ENCODE data around the gene SLCO2B1.

The SLCO2B1 gene

GRCh38 chr11:75162954-75163353, 12.0 kb downstream of the SLCO2B1 start:
- Histone ChIP-seq H3K9me3 (no peaks in the 10 kb centered on the region; the same call in 1 of the 2 replicates), H3K4me3 (ENCODE audit: low read depth, low read length) (no peak overlapping the region), H3K36me3 (no peaks in the 10 kb centered on the region), H3K4me1 (no peaks in the 10 kb centered on the region), H3K27me3 (no peaks in the 10 kb centered on the region)
- no peak for DNase-seq
- TF ChIP-seq CTCF (IDR thresholded peaks at IDR 0.05; ENCODE audit: low read depth, low read length) = no peak

GRCh38 chr11:75163921-75164849, 13.3 kb downstream of the SLCO2B1 start:
- Histone ChIP-seq H3K4me1 (no peaks in the 10 kb centered on the region), H3K27me3 (no peaks in the 10 kb centered on the region), H3K9me3 (no peaks in the 10 kb centered on the region; the same call in 1 of the 2 replicates), H3K4me3 (ENCODE audit: low read depth, low read length) (no peak overlapping the region), H3K36me3 (no peaks in the 10 kb centered on the region)
- DNase-seq = no peak
- TF ChIP-seq CTCF (IDR thresholded peaks at IDR 0.05; ENCODE audit: low read depth, low read length) = no peak

- no peak for TF ChIP-seq CTCF (IDR thresholded peaks at IDR 0.05; ENCODE audit: low read depth, low read length)
- H3K4me1 ChIP-seq = peaks cover 8% of the 10 kb centered on the region
- H3K36me3 ChIP-seq = no peaks in the 10 kb centered on the region
- no peak for DNase-seq
- no peak overlapping the region for H3K4me3 ChIP-seq (ENCODE audit: low read depth, low read length)
- no peaks in the 10 kb centered on the region for H3K27me3 ChIP-seq
- no peaks in the 10 kb centered on the region; the same call in 1 of the 2 replicates for H3K9me3 ChIP-seq
Observed at GRCh38 chr11:75165721-75166120, 14.8 kb downstream of the SLCO2B1 start.

- Histone ChIP-seq H3K4me1 (peaks cover 10% of the 10 kb centered on the region), H3K9me3 (no peaks in the 10 kb centered on the region), H3K27me3 (no peaks in the 10 kb centered on the region), H3K36me3 (no peaks in the 10 kb centered on the region), H3K4me3 (ENCODE audit: low read depth, low read length) (no peak overlapping the region)
- no peak for TF ChIP-seq CTCF (IDR thresholded peaks at IDR 0.05; ENCODE audit: low read depth, low read length)
- DNase-seq = no peak
Observed at GRCh38 chr11:75166791-75167190, 15.9 kb downstream of the SLCO2B1 start.

GRCh38 chr11:75167617-75168016, 16.7 kb downstream of the SLCO2B1 start:
- DNase-seq = no peak
- Histone ChIP-seq H3K9me3 (no peaks in the 10 kb centered on the region), H3K27me3 (no peaks in the 10 kb centered on the region), H3K4me1 (peaks cover 10% of the 10 kb centered on the region), H3K4me3 (ENCODE audit: low read depth, low read length) (no peak overlapping the region), H3K36me3 (no peaks in the 10 kb centered on the region)
- TF ChIP-seq CTCF (IDR thresholded peaks at IDR 0.05; ENCODE audit: low read depth, low read length) = no peak
